H1 (cell line): ENCODE results near the gene EVX2. TPM values are rescaled to one million over a fixed set of nuclear protein-coding genes. Genes with fewer than 3 reads are reported as not detected.

Experiments
- ASH2L ChIP-seq: fragments of 200-600, 300-600 bp; sonication (generic); IDR thresholded peaks from one replicate; pipeline ENCODE4 v1.7.1; 2017; ENCODE audit warnings: low read length
- BRCA1 ChIP-seq: IDR thresholded peaks from 2 replicates; pipeline ENCODE4 v1.6.1; 2012; ENCODE audit warnings: low read depth, low read length, improper control_type of control experiment
- CBX8 ChIP-seq: fragments of 300-800, 300-1000 bp; sonication (generic); IDR thresholded peaks from 2 replicates; pipeline ENCODE4 v1.7.1; 2016; ENCODE audit warnings: low read depth, low read length, borderline replicate concordance
- JUND ChIP-seq: IDR thresholded peaks from 2 replicates; pipeline ENCODE4 v1.6.1; 2011; ENCODE audit warnings: mild to moderate bottlenecking, improper control_type of control experiment, low read length
- KDM5A ChIP-seq: fragments of 200-600 bp; IDR thresholded peaks from 2 replicates; pipeline ENCODE4 v1.7.1; 2012; ENCODE audit warnings: mild to moderate bottlenecking, low read length, inconsistent platforms, mixed read lengths
- MAFK ChIP-seq: IDR thresholded peaks from 2 replicates; pipeline ENCODE4 v1.6.1; 2012; ENCODE audit warnings: low read depth, mild to moderate bottlenecking, improper control_type of control experiment, low read length
- PHF8 ChIP-seq: fragments of 200-600 bp; sonication (generic); conservative IDR thresholded peaks from 2 replicates; pipeline ENCODE4 v1.7.1; 2012; ENCODE audit warnings: low read depth, mild to moderate bottlenecking, inconsistent platforms, low read length, moderate library complexity
- POLR2AphosphoS5 ChIP-seq: IDR thresholded peaks from 2 replicates; pipeline ENCODE4 v1.6.1; 2011; ENCODE audit warnings: low read depth, low read length
- SIX5 ChIP-seq: IDR thresholded peaks from 2 replicates; pipeline ENCODE4 v1.6.1; 2011; ENCODE audit warnings: mild to moderate bottlenecking, low read depth, low read length
- SP2 ChIP-seq: IDR thresholded peaks from 2 replicates; pipeline ENCODE4 v1.6.1; 2012; ENCODE audit warnings: mild to moderate bottlenecking, low read length, inconsistent platforms
- polyA plus RNA-seq, 7 experiments: library from polyadenylated mRNA; depleted of rRNA in 3 of 7; stranded (reverse) in 5 of 7; unstranded in 2 of 7; fragments of >200 nt in 5 of 7; fragments of 200-250 nt in 2 of 7; gene quantifications; 1 replicate in 5 of 7; 2 replicates in 1 of 7; 4 replicates in 1 of 7; pipeline versions ENCODE4 v1.2.1 to v1.2.3, GENCODE V29; 2011 to 2013; ENCODE audit warnings: missing spikeins in 2 of 7, mixed read lengths in 2 of 7
- total RNA-seq: library from RNA; stranded (reverse); fragmentation: NEBNext Ultra II Directional; extraction: Animal tissue kit (Norgen Biotek cat#: 25700); gene quantifications from 2 replicates; pipeline ENCODE4 v1.2.1, GENCODE V29; 2021

EVX2 gene
- total and polyA plus RNA-seq, 2 of the 8 experiments (the other 6 are each of a cell fraction or from before 2014, with no cell fraction given) = not detected

- peak; percentile 78; the same call in 1 of the 2 replicates for TF ChIP-seq CBX8
- TF ChIP-seq MAFK = no peak
- no peak for TF ChIP-seq ASH2L
- no peak for TF ChIP-seq SIX5
- no peak for TF ChIP-seq PHF8
- no peak for TF ChIP-seq SP2
- no peak for TF ChIP-seq POLR2AphosphoS5
- TF ChIP-seq JUND = no peak
- TF ChIP-seq KDM5A = no peak
- no peak for TF ChIP-seq BRCA1
Measured at GRCh38 chr2:176071330-176072291, 12.2 kb downstream of the EVX2 start (continued).
